Eye (tissue), 1 donor: ENCODE results near the gene TSNAX.

ENCODE experiments used
- DNase-seq: peaks from one replicate; pipeline ENCODE4 v3.0.0-alpha.2; 2015

Gene TSNAX

DNA sequence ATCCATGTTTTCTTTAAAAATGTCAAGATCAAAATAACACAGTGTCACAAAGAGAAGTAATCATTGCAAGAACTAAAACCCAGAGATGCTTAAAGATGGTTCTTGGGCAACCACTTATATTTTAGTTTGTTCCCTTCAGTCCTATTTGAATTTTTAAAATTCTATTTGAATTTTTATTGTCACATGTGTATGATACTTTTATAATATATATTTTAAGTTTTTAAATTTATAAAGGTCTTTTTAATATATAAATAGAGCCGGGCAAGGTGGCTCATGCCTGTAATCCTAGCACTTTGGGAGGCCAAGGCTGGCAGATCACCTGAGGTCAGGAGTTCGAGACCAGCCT lies 75.8 kb downstream of the TSNAX start:
- DNase-seq = no peak

- DNase-seq = no peak
Observed at GRCh38 chr1:231605149-231606100, 77.0 kb downstream of the TSNAX start.

DNA sequence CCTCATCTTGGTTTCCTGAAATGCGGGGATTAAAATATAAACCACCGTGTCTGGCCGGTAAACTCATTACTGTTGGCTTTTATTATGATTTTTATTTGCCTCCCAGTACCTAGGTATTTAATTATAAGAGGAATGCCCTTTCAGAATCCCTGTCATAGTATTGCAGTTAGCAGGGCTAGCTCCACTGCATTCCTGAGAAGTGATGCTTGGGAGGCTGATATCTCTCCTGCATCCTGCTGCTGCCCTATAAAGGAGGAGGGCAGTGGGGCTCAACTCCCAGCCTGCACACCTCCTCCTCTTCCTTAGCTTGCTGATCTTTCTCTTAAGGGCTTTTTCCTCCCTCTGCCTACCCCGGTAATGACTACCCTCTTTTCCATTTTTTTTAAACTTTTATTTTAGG lies 78.2 kb downstream of the TSNAX start:
- no peak for DNase-seq

DNA sequence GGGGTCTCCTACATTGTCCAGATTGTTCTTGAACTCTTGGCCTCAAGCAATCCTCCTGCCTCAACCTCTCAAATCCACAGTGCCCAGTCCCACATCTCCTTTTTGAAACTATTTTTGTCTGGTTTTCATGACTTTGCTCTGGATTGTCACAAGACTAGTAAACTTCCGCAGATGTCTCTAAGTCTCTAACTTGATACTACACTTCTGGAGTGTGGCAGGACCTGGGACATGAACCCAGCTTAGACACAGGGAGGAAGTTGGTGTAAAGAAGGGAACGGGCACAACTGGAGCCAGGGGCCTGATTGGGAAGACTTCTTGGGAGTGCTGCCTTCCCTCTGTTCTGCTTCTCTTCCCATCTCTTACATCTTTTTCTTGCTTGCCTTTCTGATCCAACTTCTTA lies 81.9 kb downstream of the TSNAX start:
- no peak for DNase-seq

DNA sequence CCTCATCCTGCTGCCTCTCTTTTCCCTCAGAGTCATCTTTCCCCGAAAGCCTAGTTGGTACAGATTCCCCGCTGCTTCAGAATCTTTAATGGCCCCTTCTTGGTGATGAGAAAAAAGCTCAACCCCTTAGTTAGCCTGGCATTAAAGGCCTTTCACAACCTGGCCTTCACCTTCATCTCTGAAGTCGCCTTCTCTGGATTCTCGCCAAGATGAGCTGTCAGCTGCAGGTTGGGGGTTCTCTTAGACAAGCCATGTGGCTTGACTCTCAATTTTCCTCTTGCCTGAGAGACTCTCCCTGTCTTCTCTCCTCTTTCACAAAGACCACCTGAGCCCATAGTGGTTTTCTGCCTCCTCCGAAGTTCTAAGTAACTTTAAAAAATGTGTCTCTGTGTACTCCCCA lies 82.6 kb downstream of the TSNAX start:
- DNase-seq = no peak

GRCh38 chr1:231611851-231612250 lies 83.4 kb downstream of the TSNAX start:
- no peak for DNase-seq

DNA sequence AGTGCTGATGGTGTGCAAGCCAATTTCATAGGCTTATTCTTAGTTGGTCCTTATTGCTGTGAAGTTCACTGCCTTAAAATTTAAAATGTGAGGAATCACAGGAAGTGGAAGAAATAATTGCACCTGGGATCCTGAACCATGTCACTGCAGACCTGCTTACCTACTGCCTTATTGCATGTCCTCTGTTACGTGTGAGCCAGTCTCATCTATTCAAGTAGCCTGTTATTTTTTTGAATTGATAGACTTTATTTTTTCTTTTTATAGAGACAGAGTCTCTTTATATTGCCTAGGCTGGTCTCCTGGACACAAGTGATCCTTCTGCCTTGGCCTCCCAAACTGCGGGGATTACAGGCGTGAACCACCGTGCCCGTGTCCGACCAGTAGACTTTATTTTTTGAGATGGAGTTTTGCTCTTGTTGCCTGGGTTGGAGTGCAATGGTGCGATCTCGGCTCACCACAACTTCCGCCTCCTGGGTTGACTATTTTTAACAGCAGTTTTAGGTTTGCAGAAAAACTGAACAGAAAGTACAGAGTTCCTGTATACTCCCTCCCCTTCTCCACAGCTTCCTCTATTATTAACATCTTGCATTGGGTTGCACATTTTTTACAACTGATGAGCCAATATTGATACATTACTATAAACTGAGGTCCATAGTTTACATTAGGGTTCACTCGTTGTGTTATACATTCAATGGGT lies 84.1 kb downstream of the TSNAX start:
- no peak for DNase-seq

- no peak for DNase-seq
Observed at GRCh38 chr1:231613419-231614349, 85.2 kb downstream of the TSNAX start.
